Measurements from ENCODE around the gene ATXN2. TPM values are rescaled to one million over a fixed set of nuclear protein-coding genes. Genes with fewer than 3 reads are reported as not detected.
"Not testable (repeated sequence)": the region's sequence is repeated elsewhere in the genome, so short reads cannot be mapped to it uniquely, and the experiment has no call there.

The ATXN2 gene
- polyA plus RNA-seq, 3 donors from 2014 or later: 7.1 to 31.3 (median 12.3) TPM

DNA sequence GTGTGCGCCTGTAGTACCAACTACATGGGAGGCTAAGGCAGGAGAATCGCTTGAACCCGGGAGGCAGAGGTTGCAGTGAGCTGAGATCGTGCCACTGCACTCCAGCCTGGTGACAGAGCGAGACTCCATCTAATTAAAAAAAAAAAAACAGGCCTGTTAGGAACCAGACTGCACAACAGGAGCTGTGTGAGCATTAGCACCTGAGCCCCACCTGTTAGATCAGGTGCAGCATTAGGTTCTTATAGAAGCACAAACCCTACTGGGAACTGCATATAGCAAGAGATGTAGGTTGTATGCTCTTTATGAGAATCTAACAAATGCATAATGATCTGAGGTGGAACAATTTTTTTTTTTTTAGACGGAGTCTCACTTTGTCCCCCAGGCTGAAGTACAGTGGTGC, 8.6 kb downstream of the ATXN2 start:
- no peaks in the 10 kb centered on the region for H3K9me3 Mint-ChIP-seq
- H3K27ac Mint-ChIP-seq: no peak overlapping the region
- peaks cover 13 to 30% of the 10 kb centered on the region in 2 donors for H3K4me1 Mint-ChIP-seq
- peaks cover 0 to 3% (median 0%) of the 10 kb centered on the region in 3 donors for H3K27me3 Mint-ChIP-seq (ENCODE audit: low read depth in 3 of 3)
- no peak for DNase-seq
- H3K4me3 Mint-ChIP-seq: no peak overlapping the region
- no peaks in the 10 kb centered on the region for H3K36me3 Mint-ChIP-seq

DNA sequence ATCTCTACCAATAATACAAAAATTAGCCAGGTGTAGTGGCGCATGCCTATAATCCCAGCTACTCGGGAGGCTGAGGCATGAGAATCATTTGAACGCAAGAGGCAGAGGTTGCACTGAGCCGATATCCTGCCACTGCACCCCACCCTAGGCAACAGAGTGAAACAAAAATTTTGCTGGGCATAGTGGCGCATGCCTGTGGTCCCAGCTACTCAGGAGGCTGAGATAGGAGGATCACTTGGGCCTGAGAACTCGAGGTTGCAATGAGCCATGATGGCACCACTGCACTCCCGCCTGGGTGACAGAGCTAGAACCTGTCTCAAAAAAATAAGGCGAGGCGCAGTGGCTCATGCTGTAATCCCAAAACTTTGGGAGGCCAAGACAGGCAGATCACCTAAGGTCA, 9.5 kb downstream of the ATXN2 start:
- H3K36me3 Mint-ChIP-seq: no peaks in the 10 kb centered on the region
- H3K9me3 Mint-ChIP-seq: no peaks in the 10 kb centered on the region
- H3K27me3 Mint-ChIP-seq (ENCODE audit: low read depth in 3 of 3): peaks cover 0 to 3% (median 0%) of the 10 kb centered on the region in 3 donors
- DNase-seq: no peak
- H3K4me1 Mint-ChIP-seq: peaks cover 10 to 21% of the 10 kb centered on the region in 2 donors
- no peak overlapping the region for H3K27ac Mint-ChIP-seq
- H3K4me3 Mint-ChIP-seq: no peak overlapping the region

DNA sequence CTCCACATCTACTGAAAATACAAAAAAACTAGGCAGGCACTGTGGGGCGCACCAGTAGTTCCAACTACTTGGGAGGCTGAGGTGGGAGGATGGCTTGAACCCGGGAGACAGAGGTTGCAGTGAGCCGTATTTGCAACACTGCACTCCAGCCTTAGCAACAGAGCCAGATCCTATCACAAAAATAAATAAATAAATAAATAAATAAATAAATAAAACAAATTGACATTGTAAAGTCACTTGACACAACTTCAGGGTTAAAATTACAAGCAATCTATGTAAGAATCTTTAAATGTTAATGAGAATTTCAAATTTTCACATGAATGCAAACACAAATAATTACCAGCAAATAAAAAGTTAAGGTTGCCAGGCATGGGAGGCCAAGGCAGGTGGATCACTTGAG, 11.1 kb downstream of the ATXN2 start:
- Mint-ChIP-seq H3K9me3 (no peaks in the 10 kb centered on the region), H3K27ac (no peak overlapping the region), H3K27me3 (ENCODE audit: low read depth in 3 of 3) (peaks cover 0 to 3% (median 0%) of the 10 kb centered on the region in 3 donors), H3K4me1 (peaks cover 8 to 10% of the 10 kb centered on the region in 2 donors), H3K4me3 (no peak overlapping the region), H3K36me3 (no peaks in the 10 kb centered on the region)
- DNase-seq: no peak

DNA sequence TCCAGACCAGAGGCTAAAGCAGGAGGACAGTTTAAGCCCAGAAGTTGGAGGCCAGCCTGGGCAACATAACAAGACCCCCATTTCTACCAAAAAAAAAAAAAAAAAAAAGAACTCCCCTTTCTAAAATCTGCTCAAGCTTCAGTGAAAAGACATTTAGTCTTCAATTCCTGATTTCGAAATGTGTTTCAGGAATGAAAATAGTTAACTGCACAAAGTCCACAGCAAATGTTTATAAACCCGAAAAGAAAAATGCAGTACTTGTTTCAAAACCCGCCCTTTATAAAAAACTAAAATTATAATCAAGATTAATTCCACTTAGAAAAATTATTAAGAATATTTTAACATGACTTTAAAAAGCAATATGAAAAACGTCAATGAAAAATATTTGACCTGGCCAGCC, 12.1 kb downstream of the ATXN2 start:
- no peaks in the 10 kb centered on the region for H3K36me3 Mint-ChIP-seq
- H3K4me1 Mint-ChIP-seq: peaks cover 8 to 12% of the 10 kb centered on the region in 2 donors
- peaks cover 0 to 2% (median 0%) of the 10 kb centered on the region in 3 donors for H3K27me3 Mint-ChIP-seq (ENCODE audit: low read depth in 3 of 3)

DNA sequence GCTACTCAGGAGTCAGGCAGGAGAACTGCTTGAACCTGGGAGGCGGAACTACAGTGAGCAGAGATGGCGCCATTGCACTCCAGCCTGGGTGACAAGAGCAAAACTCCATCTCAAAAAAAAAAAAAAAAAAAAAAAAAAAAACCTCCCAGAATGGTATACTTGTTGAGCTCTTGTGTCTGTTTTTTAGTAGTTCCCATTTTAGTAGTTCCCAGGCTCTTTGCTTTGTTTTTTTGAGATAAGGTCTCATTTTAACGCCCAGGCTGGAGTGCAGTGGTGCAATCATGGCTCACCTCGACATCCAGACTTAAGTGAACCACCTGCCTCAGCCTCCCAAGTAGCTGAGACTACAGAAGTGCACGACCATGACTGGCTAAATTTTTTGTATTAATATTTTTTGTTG, 13.4 kb downstream of the ATXN2 start:
- Mint-ChIP-seq H3K27me3 (ENCODE audit: low read depth in 3 of 3) (peaks cover 0 to 2% (median 0%) of the 10 kb centered on the region in 3 donors), H3K4me3 (no peak overlapping the region), H3K27ac (no peak overlapping the region), H3K4me1 (peaks cover 17 to 23% of the 10 kb centered on the region in 2 donors), H3K9me3 (no peaks in the 10 kb centered on the region), H3K36me3 (peaks cover 0 to 4% (median 0%) of the 10 kb centered on the region in 3 donors)
- DNase-seq: no peak

More for the DNA sequence above, 12.1 kb downstream of the ATXN2 start:
- no peak overlapping the region for H3K27ac Mint-ChIP-seq
- H3K4me3 Mint-ChIP-seq: no peak overlapping the region
- H3K9me3 Mint-ChIP-seq: no peaks in the 10 kb centered on the region
- no peak for DNase-seq

DNA sequence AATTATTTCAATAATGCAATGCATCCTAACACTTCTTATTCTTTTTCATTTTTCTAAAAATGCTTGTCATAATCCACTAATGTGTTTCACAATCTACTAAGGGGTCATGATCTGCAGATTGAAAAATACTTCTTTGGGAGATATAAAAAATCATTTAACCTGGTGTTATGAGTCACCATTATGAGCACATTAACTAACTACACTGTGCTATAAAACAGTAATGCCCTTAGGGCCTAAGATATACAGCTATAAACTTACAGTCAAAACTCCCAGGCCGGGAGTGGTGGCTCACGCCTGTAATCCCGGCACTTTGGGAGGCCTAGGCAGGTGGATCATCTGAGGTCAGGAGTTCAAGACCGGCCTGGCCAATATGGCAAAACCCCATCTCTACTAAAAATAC, 14.2 kb downstream of the ATXN2 start:
- H3K27ac Mint-ChIP-seq: no peak overlapping the region
- peaks cover 0 to 2% (median 0%) of the 10 kb centered on the region in 3 donors for H3K27me3 Mint-ChIP-seq (ENCODE audit: low read depth in 3 of 3)
- no peaks in the 10 kb centered on the region for H3K9me3 Mint-ChIP-seq
- peaks cover 15 to 23% of the 10 kb centered on the region in 2 donors for H3K4me1 Mint-ChIP-seq
- peaks cover 0 to 4% (median 0%) of the 10 kb centered on the region in 3 donors for H3K36me3 Mint-ChIP-seq
- no peak for DNase-seq
- H3K4me3 Mint-ChIP-seq: no peak overlapping the region

DNA sequence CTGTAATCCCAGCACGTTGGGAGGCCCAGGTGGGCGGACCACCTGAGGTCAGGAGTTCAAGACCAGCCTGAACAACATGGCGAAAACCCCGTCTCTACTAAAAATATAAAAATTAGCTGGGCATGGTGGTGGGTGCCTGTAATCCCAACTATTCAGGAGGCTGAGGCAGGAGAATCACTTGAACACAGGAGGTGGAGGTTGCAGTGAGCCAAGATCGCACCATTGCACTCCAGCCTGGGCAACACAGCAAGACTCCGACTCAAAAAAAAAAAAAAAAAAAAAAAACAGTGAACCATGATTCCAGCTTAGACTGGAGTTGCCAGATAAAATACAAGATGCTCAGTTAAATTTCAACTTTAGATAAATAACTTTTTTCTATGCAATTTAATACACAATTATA, 15.6 kb downstream of the ATXN2 start:
- not testable (repeated sequence) for H3K36me3 Mint-ChIP-seq; H3K27ac Mint-ChIP-seq; H3K27me3 Mint-ChIP-seq (ENCODE audit: low read depth in 3 of 3); DNase-seq; H3K4me3 Mint-ChIP-seq; H3K9me3 Mint-ChIP-seq
- H3K4me1 Mint-ChIP-seq: peaks cover 21 to 33% of the 10 kb centered on the region in 2 donors

DNA sequence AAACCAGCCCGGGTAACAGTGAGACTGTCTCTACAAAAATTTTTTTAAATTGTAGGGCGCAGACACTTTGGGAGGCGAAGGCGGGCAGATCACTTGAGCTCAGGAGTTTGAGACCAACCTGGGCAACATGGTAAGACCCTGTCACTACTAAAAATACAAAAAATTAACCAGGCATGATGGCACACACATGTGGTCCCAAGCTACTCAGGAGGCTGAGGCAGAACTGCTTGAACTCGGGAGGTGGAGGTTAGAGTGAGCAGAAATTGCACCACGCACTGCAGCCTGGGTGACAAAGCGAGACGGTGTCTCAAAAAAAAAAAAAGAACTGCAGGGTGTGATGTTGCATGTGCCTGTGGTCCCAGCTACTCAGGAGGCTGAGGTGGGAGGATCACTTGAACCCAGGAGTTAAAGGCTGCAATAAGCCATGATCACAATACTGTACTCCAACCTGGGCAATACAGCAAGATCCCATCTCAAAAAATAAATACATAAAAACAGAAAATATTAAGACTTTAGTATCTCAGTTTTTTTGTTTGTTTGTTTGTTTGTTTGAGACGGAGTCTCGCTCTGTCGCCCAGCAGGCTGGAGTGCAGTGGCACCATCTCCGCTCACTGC, 16.9 kb downstream of the ATXN2 start:
- no peak overlapping the region for H3K4me3 Mint-ChIP-seq

DNA sequence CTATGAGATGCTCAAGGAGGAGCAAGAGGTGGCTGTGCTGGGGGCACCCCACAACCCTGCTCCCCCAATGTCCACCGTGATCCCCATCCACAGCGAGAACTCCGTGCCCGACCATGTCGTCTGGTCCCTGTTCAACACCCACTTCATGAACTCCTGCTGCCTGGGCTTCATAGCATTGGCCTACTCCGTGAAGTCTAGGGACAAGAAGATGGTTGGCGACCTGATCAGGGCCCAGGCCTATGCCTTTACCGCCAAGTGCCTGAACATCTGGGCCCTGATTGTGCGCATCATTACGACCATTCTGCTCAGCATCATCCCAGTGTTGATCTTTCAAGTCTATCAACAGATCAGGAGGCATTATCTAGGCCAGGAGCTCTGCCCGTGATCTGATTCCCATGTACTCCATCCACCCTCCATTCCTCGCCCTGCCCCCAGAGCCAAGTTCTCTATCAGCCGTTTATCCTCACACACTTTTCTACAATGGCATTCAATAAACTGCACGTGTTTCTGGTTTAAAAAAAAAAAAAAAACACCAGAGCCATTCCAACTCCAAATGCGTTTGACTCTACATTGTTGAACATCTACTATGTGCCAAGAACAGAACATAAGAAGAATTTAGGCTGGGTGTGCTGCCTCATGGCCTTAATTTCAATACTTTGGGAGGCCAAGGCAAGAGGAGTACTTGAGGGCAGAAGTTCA, 17.5 kb downstream of the ATXN2 start:
- peaks cover 0 to 4% (median 0%) of the 10 kb centered on the region in 3 donors for H3K36me3 Mint-ChIP-seq
- no peak for DNase-seq
- H3K4me3 Mint-ChIP-seq: no peak overlapping the region
- no peaks in the 10 kb centered on the region for H3K9me3 Mint-ChIP-seq
- peaks cover 0 to 2% (median 0%) of the 10 kb centered on the region in 3 donors for H3K27me3 Mint-ChIP-seq (ENCODE audit: low read depth in 3 of 3)
- peak overlapping the region in 3 of 6 donors; percentile 11 to 71 (median 48) for H3K27ac Mint-ChIP-seq
- peaks cover 30 to 36% of the 10 kb centered on the region in 2 donors for H3K4me1 Mint-ChIP-seq

More for the DNA sequence above, 16.9 kb downstream of the ATXN2 start:
- Mint-ChIP-seq H3K36me3 (peaks cover 0 to 4% (median 0%) of the 10 kb centered on the region in 3 donors), H3K27me3 (ENCODE audit: low read depth in 3 of 3) (peaks cover 0 to 2% (median 0%) of the 10 kb centered on the region in 3 donors), H3K9me3 (no peaks in the 10 kb centered on the region), H3K4me1 (peaks cover 30 to 43% of the 10 kb centered on the region in 2 donors), H3K27ac (peak overlapping the region in 2 of 6 donors; percentile 48 to 71)
- DNase-seq: no peak

DNA sequence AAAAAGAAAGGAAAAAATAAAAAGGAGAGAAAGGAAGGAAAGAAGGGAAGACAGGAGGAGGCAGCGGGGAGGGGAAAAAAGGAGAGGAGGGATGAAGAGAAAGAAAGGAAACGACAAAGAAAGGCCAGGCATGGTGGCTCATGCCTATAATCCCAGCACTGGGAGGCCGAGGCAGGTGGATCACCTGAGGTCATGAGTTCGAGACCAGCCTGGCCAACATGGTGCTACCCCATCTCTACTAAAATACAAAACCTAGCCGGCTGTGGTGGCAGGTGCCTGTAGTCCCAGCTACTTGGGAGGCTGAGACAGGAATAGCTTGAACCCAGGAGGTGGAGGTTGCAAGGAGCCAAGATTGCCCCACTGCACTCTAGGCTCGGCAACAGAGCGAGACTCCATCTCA, 18.4 kb downstream of the ATXN2 start:
- H3K36me3 Mint-ChIP-seq: peaks cover 0 to 4% (median 0%) of the 10 kb centered on the region in 3 donors
- H3K4me3 Mint-ChIP-seq: no peak overlapping the region
- DNase-seq: no peak
- peaks cover 30 to 36% of the 10 kb centered on the region in 2 donors for H3K4me1 Mint-ChIP-seq
- no peak overlapping the region for H3K27ac Mint-ChIP-seq
- H3K27me3 Mint-ChIP-seq (ENCODE audit: low read depth in 3 of 3): peaks cover 0 to under 1% (median 0%) of the 10 kb centered on the region in 3 donors
- H3K9me3 Mint-ChIP-seq: no peaks in the 10 kb centered on the region

DNA sequence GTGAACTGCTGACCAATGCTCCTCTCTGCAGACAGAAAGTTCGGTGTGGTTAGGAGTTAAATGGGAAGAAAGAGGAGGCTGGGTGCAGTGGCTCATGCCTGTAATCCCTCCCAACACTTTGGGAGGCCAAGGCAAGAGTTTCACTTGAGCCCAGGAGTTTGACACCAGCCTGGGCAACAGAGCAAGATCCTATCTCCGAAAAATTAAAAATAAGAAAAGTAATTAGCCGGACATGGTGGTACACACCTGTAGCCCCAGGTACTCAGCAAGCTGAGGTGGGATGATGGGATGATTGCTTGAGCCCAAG, 19.0 kb downstream of the ATXN2 start:
- H3K9me3 Mint-ChIP-seq: no peaks in the 10 kb centered on the region
- H3K27ac Mint-ChIP-seq: no peak overlapping the region
- H3K36me3 Mint-ChIP-seq: peaks cover 0 to 4% (median 0%) of the 10 kb centered on the region in 3 donors
- H3K27me3 Mint-ChIP-seq (ENCODE audit: low read depth in 3 of 3): no peaks in the 10 kb centered on the region
- no peak for DNase-seq
- H3K4me3 Mint-ChIP-seq: no peak overlapping the region
- peaks cover 29 to 41% of the 10 kb centered on the region in 2 donors for H3K4me1 Mint-ChIP-seq

DNA sequence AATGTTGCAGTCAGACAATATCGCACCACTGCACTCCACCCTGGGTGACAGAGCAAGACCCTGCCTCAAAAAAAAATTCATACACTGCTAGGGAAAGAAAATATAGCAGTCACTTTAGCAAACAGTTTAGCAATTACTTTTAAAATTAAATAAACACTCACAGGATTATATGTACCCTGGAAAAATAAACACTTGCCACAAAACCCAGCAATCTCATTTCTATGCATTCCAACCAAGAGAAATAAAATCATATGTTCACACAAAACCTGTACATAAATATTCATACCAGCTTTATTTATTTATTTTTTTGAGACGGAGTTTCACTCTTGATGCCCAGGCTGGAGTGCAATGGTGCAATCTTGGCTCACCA, 20.2 kb downstream of the ATXN2 start:
- H3K9me3 Mint-ChIP-seq: no peaks in the 10 kb centered on the region
- H3K27ac Mint-ChIP-seq: peak overlapping the region in 4 of 6 donors; percentile 4 to 80 (median 26)
- H3K4me3 Mint-ChIP-seq: no peak overlapping the region
- no peak for DNase-seq
- peaks cover 0 to 4% (median 0%) of the 10 kb centered on the region in 3 donors for H3K36me3 Mint-ChIP-seq
- H3K27me3 Mint-ChIP-seq (ENCODE audit: low read depth in 3 of 3): no peaks in the 10 kb centered on the region
- peaks cover 27 to 47% of the 10 kb centered on the region in 2 donors for H3K4me1 Mint-ChIP-seq

DNA sequence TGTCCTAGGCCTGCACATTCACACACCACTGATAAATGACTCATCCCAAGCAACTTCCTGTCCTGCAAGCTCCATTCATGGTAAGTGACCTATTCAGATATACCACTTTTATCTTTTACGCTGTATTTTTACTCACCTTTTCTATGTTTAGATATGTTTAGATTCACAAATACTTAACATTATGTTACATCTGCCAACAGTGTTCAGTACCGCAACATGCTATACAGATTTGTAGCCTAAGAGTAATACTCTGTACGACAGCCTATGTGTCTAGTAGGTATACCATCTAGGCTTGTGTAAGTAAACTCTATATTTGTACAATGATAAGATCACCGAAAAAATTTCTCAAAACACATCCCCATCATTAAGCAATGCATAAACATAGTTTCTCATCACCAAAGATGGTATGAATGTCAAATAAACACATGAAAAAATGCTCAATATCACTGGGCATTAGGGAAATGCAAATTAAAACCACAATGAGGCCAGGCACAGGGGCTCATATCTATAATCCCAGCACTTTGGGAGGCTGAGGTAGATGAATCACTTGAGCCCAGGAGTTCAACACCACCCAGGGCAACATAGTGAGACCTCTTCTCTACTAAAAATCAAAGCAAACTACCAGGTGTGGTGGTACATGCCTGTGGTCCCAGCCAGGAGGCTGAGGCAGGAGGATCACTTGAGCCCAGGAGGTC, 20.7 kb downstream of the ATXN2 start:
- H3K4me3 Mint-ChIP-seq: no peak overlapping the region
- DNase-seq: no peak
- H3K27me3 Mint-ChIP-seq (ENCODE audit: low read depth in 3 of 3): no peaks in the 10 kb centered on the region
- peaks cover 0 to 4% (median 0%) of the 10 kb centered on the region in 3 donors for H3K36me3 Mint-ChIP-seq
- H3K9me3 Mint-ChIP-seq: no peaks in the 10 kb centered on the region
- peak overlapping the region in 5 of 6 donors; percentile 4 to 80 (median 33) for H3K27ac Mint-ChIP-seq
- peaks cover 27 to 51% of the 10 kb centered on the region in 2 donors for H3K4me1 Mint-ChIP-seq

All from immature natural killer cell (primary cell).